ENCODE results near the gene DEPDC5. TPM values are rescaled to one million over a fixed set of nuclear protein-coding genes. Genes with fewer than 3 reads are reported as not detected.
A peak's percentile ranks its signal among the peaks of the same experiment; 100 is the strongest.

Gene DEPDC5
- total RNA-seq, 1 donor from 2014 or later, result 32.6 TPM

DNA sequence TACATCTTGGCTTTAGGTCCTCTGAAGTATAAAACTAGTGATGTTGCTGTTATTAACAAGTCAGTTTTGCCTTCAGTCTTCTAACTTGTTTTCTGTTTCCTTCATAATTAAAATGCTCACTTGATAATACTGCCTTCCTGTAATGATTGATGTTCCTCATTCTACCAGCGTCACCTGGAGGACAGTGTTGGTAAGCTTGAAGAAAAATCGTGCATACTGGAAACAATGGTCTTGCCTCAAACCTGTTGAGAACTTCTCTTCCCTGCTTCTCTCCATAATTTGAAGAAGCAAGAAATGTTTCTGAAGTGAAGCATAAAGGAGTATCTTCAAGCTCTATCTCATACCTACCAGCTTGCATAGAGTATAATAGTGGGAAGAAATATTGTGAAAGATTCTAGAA, 193.5 kb downstream of the DEPDC5 start:
- Mint-ChIP-seq H3K36me3 (ENCODE audit: low read depth, unreplicated experiment) (peaks cover 25% of the 10 kb centered on the region), H3K9me3 (ENCODE audit: unreplicated experiment) (no peaks in the 10 kb centered on the region), H3K4me3 (ENCODE audit: unreplicated experiment) (peak overlapping the region; percentile 63), H3K27me3 (ENCODE audit: unreplicated experiment) (peaks cover 3% of the 10 kb centered on the region), H3K4me1 (ENCODE audit: unreplicated experiment) (peaks cover 46% of the 10 kb centered on the region), H3K27ac (ENCODE audit: unreplicated experiment) (no peak overlapping the region)
- TF ChIP-seq, protein P1, sequence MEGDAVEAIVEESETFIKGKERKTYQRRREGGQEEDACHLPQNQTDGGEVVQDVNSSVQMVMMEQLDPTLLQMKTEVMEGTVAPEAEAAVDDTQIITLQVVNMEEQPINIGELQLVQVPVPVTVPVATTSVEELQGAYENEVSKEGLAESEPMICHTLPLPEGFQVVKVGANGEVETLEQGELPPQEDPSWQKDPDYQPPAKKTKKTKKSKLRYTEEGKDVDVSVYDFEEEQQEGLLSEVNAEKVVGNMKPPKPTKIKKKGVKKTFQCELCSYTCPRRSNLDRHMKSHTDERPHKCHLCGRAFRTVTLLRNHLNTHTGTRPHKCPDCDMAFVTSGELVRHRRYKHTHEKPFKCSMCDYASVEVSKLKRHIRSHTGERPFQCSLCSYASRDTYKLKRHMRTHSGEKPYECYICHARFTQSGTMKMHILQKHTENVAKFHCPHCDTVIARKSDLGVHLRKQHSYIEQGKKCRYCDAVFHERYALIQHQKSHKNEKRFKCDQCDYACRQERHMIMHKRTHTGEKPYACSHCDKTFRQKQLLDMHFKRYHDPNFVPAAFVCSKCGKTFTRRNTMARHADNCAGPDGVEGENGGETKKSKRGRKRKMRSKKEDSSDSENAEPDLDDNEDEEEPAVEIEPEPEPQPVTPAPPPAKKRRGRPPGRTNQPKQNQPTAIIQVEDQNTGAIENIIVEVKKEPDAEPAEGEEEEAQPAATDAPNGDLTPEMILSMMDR (IDR thresholded peaks at IDR 0.05; ENCODE audit: unreplicated experiment), result peak; percentile 33
- DNase-seq (ENCODE audit: low spot score), result no peak

DNA sequence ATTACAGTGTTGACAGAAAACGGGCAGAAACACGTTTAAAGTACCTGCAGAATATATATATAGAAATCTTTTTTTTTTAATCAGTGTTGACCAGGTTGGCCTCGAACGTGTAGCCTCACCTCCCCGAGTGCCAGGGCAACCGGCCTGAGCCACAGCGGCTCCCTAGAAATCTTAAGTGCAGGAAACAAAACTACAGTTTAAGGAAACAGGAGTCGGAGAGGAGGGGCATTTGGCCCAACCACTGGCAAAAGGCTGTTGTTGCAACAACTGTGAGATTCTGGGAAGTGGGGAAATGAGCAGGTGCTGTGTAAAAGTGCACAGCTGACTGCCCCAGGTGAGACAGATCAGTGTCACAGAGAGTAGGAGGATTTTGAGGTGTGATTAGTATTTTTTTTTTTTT, 194.2 kb downstream of the DEPDC5 start:
- peak overlapping the region; percentile 88 for H3K27ac Mint-ChIP-seq (ENCODE audit: unreplicated experiment)
- TF ChIP-seq, protein P1 (IDR thresholded peaks at IDR 0.05; ENCODE audit: unreplicated experiment), result no peak
- H3K4me3 Mint-ChIP-seq (ENCODE audit: unreplicated experiment), result peak overlapping the region; percentile 4
- H3K36me3 Mint-ChIP-seq (ENCODE audit: low read depth, unreplicated experiment), result peaks cover 25% of the 10 kb centered on the region
- H3K4me1 Mint-ChIP-seq (ENCODE audit: unreplicated experiment), result peaks cover 40% of the 10 kb centered on the region
- H3K9me3 Mint-ChIP-seq (ENCODE audit: unreplicated experiment), result no peaks in the 10 kb centered on the region
- H3K27me3 Mint-ChIP-seq (ENCODE audit: unreplicated experiment), result peaks cover 3% of the 10 kb centered on the region
- DNase-seq (ENCODE audit: low spot score), result no peak

DNA sequence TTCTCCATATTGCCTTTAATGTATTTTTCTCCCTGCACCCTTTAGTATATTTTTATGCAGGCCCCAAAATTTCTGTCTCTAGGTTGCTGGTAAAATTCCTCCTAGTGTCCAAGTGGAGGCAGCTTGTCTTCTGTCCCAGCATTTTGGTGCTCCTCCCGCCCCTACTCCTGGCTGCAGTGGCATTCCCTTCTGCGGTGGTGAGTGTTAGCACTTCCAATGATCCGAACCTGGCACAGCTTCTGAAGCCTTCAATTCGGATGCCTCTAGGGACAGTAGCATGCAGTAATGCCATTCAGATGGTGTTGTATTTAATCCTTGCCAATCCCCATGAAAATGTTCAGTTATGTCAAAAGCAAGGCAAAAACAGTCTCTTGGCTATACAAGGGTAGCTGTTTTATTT, 196.4 kb downstream of the DEPDC5 start:
- Mint-ChIP-seq H3K4me1 (ENCODE audit: unreplicated experiment) (peaks cover 58% of the 10 kb centered on the region), H3K27me3 (ENCODE audit: unreplicated experiment) (peaks cover 3% of the 10 kb centered on the region), H3K36me3 (ENCODE audit: low read depth, unreplicated experiment) (peaks cover 39% of the 10 kb centered on the region), H3K27ac (ENCODE audit: unreplicated experiment) (peak overlapping the region; percentile 22), H3K9me3 (ENCODE audit: unreplicated experiment) (no peaks in the 10 kb centered on the region), H3K4me3 (ENCODE audit: unreplicated experiment) (no peak overlapping the region)
- TF ChIP-seq, protein P1 (IDR thresholded peaks at IDR 0.05; ENCODE audit: unreplicated experiment), result no peak
- no peak for DNase-seq (ENCODE audit: low spot score)

DNA sequence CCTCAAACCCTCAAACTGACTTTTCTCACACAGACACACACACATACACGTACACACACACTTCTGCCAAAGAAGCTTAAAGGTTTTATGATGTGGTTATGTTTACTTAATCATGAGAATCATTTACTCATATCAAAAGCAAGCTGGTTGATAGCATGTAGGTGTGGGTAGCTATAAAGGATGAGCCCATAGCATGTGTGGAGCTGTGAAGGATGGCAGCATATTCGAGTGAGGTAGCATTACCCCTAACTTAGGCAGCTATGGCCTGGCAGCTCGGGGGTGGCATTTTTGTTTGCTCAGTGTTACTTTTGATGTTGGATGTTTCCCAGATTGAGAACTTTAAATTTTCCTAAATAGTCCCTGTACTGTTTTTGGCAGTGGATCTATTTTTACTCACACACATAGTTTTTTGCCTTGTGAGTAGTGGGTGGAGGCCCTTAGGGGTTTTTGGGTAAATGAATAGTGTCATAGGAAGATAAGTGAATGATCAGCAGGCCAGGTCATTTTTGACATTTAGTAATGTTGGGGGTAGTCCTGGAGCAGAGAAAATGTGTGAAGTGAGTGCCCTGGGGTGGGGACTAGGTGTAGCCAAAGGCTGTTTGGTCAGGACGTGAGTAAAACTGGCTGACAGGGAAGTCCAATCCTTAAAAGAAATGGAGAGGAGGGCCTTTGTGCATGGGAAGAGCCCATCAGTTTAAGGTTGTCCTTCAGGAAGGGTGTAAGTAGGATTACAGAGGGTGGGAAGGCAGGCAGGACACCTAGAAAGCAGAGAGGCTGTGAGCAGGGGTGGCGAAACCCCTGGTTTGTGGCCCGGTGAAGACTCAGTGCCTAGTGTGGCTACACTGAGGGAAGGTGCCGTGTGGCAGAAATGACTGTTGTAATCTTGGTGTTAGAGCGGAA, 197.6 kb downstream of the DEPDC5 start:
- Mint-ChIP-seq H3K9me3 (ENCODE audit: unreplicated experiment) (no peaks in the 10 kb centered on the region), H3K4me1 (ENCODE audit: unreplicated experiment) (peaks cover 58% of the 10 kb centered on the region), H3K4me3 (ENCODE audit: unreplicated experiment) (peak overlapping the region; percentile 53), H3K27me3 (ENCODE audit: unreplicated experiment) (peaks cover 3% of the 10 kb centered on the region), H3K36me3 (ENCODE audit: low read depth, unreplicated experiment) (peaks cover 47% of the 10 kb centered on the region), H3K27ac (ENCODE audit: unreplicated experiment) (peak overlapping the region; percentile 33)
- TF ChIP-seq, protein P1 (IDR thresholded peaks at IDR 0.05; ENCODE audit: unreplicated experiment), result no peak
- DNase-seq (ENCODE audit: low spot score), result no peak

DNA sequence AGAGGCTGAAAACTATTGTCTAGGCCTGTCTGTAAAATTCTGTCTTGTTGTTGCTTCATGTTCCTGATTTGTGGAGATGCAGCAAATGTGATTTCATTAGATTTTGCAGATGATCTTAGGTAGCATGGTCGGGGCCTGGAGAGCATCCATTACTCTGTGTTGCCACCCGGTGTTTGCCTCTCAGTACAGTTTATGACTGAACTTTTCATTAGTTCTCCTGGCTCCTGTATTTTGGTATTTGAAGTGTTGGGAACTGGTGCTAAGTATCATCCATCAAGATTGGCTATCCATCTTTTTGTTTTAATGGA, 198.2 kb downstream of the DEPDC5 start:
- DNase-seq (ENCODE audit: low spot score), result no peak
- TF ChIP-seq, protein P1 (IDR thresholded peaks at IDR 0.05; ENCODE audit: unreplicated experiment), result no peak
- Mint-ChIP-seq H3K4me3 (ENCODE audit: unreplicated experiment) (peak overlapping the region; percentile 2), H3K27ac (ENCODE audit: unreplicated experiment) (peak overlapping the region; percentile 33), H3K36me3 (ENCODE audit: low read depth, unreplicated experiment) (peaks cover 51% of the 10 kb centered on the region), H3K4me1 (ENCODE audit: unreplicated experiment) (peaks cover 57% of the 10 kb centered on the region), H3K9me3 (ENCODE audit: unreplicated experiment) (no peaks in the 10 kb centered on the region), H3K27me3 (ENCODE audit: unreplicated experiment) (peaks cover 3% of the 10 kb centered on the region)
